Loucy (cell line): ENCODE measurements around the gene INSYN1.

Experiments used
- H2AFZ ChIP-seq: fragments of 200-600 bp; sonication (generic); 2 replicates; pipeline ENCODE4 v1.6.0; 2016; ENCODE audit warnings: antibody characterized with exemption, mild to moderate bottlenecking, low read length, moderate library complexity
- H3F3A ChIP-seq: fragments of 200-600 bp; 2 replicates; pipeline ENCODE4 v1.6.0; 2016; ENCODE audit warnings: antibody characterized with exemption, low read depth, mild to moderate bottlenecking
- H3K27me3 ChIP-seq: fragments of 200-600 bp; sonication (generic); 2 replicates; pipeline ENCODE4 v1.6.1; 2014; ENCODE audit warnings: low read length, mild to moderate bottlenecking; ENCODE audit not compliant: insufficient read depth, poor library complexity, severe bottlenecking
- H3K36me3 ChIP-seq: fragments of 200-600 bp; sonication (generic); 2 replicates; pipeline ENCODE4 v1.6.1; 2016; ENCODE audit warnings: low read length; ENCODE audit not compliant: insufficient read depth
- H3K4me1 ChIP-seq: fragments of 200-600 bp; sonication (generic); 2 replicates; pipeline ENCODE4 v1.5.1; 2014; ENCODE audit warnings: low read length, mild to moderate bottlenecking; ENCODE audit not compliant: insufficient read depth, poor library complexity, severe bottlenecking
- H3K4me2 ChIP-seq: fragments of 200-600 bp; sonication (generic); 2 replicates; pipeline ENCODE4 v1.6.0; 2014; ENCODE audit warnings: antibody characterized with exemption, low read length, low read depth, mild to moderate bottlenecking; ENCODE audit not compliant: poor library complexity, severe bottlenecking
- H3K4me3 ChIP-seq: fragments of 200-600 bp; sonication (generic); 2 replicates; pipeline ENCODE4 v1.5.1; 2014; ENCODE audit warnings: low read length, mild to moderate bottlenecking, mixed read lengths; ENCODE audit not compliant: poor library complexity, severe bottlenecking
- H3K79me2 ChIP-seq: fragments of 200-600 bp; sonication (generic); 2 replicates; pipeline ENCODE4 v1.6.1; 2014; ENCODE audit warnings: low read length; ENCODE audit not compliant: insufficient read depth
- H3K9ac ChIP-seq: fragments of 200-600 bp; sonication (generic); 2 replicates; pipeline ENCODE4 v1.6.0; 2014; ENCODE audit warnings: mild to moderate bottlenecking, low read depth, low read length, moderate library complexity; ENCODE audit not compliant: poor library complexity, severe bottlenecking
- H3K9me2 ChIP-seq: fragments of 200-600 bp; sonication (generic); replicated peaks from 2 replicates; pipeline ENCODE4 v1.6.1; 2016; ENCODE audit warnings: low read depth, low read length, mixed read lengths
- H3K9me3 ChIP-seq: fragments of 200-600 bp; sonication (generic); 2 replicates; pipeline ENCODE4 v1.6.1; 2014; ENCODE audit warnings: mild to moderate bottlenecking, antibody characterized with exemption, low read length, low read depth; ENCODE audit not compliant: insufficient read depth
- H4K20me1 ChIP-seq: fragments of 200-600 bp; sonication (generic); 2 replicates; pipeline ENCODE4 v1.6.0; 2014; ENCODE audit warnings: antibody characterized with exemption, low read length, mild to moderate bottlenecking; ENCODE audit not compliant: insufficient read depth, poor library complexity, severe bottlenecking
- CTCF ChIP-seq: fragments of 200-600 bp; sonication (generic); conservative IDR thresholded peaks from 2 replicates; pipeline ENCODE4 v1.5.1; 2014; ENCODE audit warnings: mild to moderate bottlenecking, antibody characterized with exemption, low read length
- EZH2phosphoT487 ChIP-seq: fragments of 200-600 bp; IDR thresholded peaks from 2 replicates; pipeline ENCODE4 v1.6.1; 2018; ENCODE audit warnings: antibody characterized with exemption, mild to moderate bottlenecking, moderate library complexity, borderline replicate concordance

Gene INSYN1

DNA sequence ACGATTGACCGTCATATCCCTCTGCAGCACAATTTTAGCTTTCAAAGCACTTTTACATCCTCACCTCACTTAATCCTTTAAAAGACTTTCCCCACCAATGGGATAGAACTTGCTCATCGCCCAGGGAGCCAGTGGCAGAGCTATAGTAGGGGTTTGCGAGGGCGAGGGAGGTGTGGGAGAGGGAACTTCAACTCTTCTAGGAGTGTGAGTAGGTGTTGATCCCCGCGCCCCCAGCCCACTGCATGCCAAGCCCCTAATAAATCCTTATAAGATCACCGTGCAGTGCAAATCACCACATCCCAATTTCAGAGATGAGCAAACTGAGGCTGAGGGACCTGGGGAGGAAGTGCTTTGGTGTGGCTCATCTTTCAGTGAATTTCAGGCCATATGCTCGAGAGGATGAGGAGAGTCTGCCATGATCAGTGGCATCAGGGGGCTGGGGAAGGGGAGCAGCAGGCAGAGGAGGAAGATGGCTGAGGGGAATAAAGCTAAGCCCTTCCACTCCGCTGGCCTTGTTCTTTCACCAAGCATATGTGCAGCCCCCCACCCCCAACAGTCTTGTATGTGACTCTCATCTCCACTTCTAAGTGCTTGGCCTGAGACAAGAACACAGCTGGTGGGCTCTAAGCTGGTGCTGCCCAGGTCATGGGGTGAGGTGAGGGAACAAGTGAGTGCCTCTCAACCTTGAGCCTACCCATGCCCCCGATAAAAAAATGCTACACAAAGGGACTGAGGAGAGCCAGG lies 5.1 kb downstream of the INSYN1 start:
- H3K79me2 ChIP-seq: no peaks in the 10 kb centered on the region
- H3K4me1 ChIP-seq: no peaks in the 10 kb centered on the region
- H3K9ac ChIP-seq: no peak overlapping the region
- no peak for TF ChIP-seq EZH2phosphoT487
- TF ChIP-seq CTCF: no peak
- H2AFZ ChIP-seq: no peak overlapping the region
- no peaks in the 10 kb centered on the region for H3K27me3 ChIP-seq
- H3K4me2 ChIP-seq: no peak overlapping the region
- H4K20me1 ChIP-seq: no peaks in the 10 kb centered on the region
- no peaks in the 10 kb centered on the region for H3K36me3 ChIP-seq
- no peaks in the 10 kb centered on the region for H3K9me2 ChIP-seq
- H3K4me3 ChIP-seq: no peak overlapping the region
- H3K9me3 ChIP-seq: no peaks in the 10 kb centered on the region
- no peaks in the 10 kb centered on the region for H3F3A ChIP-seq

- H3K36me3 ChIP-seq: no peaks in the 10 kb centered on the region
- H3K4me3 ChIP-seq: no peak overlapping the region
- no peaks in the 10 kb centered on the region for H3F3A ChIP-seq
- no peak overlapping the region for H3K9ac ChIP-seq
- no peaks in the 10 kb centered on the region for H3K79me2 ChIP-seq
- TF ChIP-seq CTCF (no peak), EZH2phosphoT487 (no peak)
- no peaks in the 10 kb centered on the region for H3K9me3 ChIP-seq
- H3K9me2 ChIP-seq: no peaks in the 10 kb centered on the region
- H3K4me2 ChIP-seq: no peak overlapping the region
- H2AFZ ChIP-seq: no peak overlapping the region
- H3K4me1 ChIP-seq: no peaks in the 10 kb centered on the region
- no peaks in the 10 kb centered on the region for H3K27me3 ChIP-seq
- H4K20me1 ChIP-seq: no peaks in the 10 kb centered on the region
These were observed 6.3 kb downstream of the INSYN1 start for GRCh38 chr15:73746883-73747282.

DNA sequence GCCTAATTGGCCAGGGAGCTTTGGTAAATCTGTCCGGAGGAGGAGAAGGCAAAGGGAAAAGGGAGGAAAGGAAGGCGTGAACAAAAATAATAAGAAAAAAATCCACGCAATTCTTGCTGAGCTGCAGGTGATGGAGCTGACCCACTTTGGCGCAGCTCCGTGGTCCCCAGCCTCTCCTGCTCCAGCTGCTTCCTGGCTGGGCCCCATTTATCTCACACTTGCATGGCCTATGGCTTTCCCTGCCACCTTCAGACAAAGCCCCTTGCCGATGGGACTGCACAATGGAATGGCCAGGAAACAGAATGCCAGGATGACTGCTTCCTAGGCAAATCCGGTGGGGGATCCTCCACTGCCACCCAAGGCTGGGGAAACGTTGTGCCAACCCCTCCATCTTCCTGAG lies 6.9 kb downstream of the INSYN1 start:
- Histone ChIP-seq H3K4me1 (no peaks in the 10 kb centered on the region), H3K27me3 (no peaks in the 10 kb centered on the region), H4K20me1 (no peaks in the 10 kb centered on the region), H3K9me2 (no peaks in the 10 kb centered on the region), H2AFZ (no peak overlapping the region), H3K4me3 (no peak overlapping the region), H3K36me3 (no peaks in the 10 kb centered on the region), H3F3A (no peaks in the 10 kb centered on the region), H3K9me3 (no peaks in the 10 kb centered on the region), H3K4me2 (no peak overlapping the region), H3K79me2 (no peaks in the 10 kb centered on the region), H3K9ac (no peak overlapping the region)
- no peak for TF ChIP-seq CTCF
- TF ChIP-seq EZH2phosphoT487: no peak
